GM12875 (cell line): ENCODE data around the gene CFL1.

Source experiments
- H3K4me3 ChIP-seq: one replicate; pipeline ENCODE4 v1.5.1; 2011; ENCODE audit warnings: low read depth, low read length, control low read depth
- TF ChIP-seq, protein P1 (sequence below): IDR thresholded peaks from 2 replicates; pipeline ENCODE4 v1.5.1; 2011; ENCODE audit warnings: low read depth, mild to moderate bottlenecking, control low read depth, inconsistent platforms, low read length, moderate library complexity, borderline replicate concordance; ENCODE audit not compliant: insufficient read depth

Gene CFL1

DNA sequence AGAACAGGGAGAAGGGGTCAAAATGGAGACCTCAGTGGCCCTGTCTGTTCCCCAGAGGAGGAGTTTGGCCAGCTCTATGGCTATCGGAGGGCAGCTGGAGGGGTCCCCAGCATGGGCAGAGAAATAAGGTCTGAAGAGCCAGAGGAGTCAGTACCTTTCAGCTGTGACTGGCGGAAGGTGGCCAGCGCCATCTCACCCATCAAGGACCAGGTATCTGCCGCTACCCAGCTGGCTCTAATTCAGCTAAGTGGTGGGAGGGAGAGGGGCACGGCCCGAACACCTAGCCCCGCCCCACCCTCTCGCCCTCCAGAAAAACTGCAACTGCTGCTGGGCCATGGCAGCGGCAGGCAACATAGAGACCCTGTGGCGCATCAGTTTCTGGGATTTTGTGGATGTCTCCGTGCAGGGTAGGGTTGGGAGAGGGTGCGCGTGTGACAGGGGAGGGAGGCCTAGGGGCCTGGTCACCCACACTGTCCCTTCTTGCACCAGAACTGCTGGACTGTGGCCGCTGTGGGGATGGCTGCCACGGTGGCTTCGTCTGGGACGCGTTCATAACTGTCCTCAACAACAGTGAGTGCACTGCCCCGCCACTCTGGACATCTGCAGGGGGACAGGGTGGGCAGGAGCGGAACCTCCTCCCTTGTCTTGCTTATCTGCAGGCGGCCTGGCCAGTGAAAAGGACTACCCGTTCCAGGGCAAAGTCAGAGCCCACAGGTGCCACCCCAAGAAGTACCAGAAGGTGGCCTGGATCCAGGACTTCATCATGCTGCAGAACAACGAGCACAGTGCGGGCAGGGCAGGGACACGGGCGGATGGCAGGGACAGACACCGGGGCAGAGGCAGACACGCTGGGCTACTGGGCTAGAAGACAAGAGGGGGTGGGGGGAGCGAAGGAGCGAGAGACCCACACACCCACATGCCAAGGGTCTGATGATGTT lies 24.4 kb upstream of the CFL1 start:
- TF ChIP-seq, protein P1, sequence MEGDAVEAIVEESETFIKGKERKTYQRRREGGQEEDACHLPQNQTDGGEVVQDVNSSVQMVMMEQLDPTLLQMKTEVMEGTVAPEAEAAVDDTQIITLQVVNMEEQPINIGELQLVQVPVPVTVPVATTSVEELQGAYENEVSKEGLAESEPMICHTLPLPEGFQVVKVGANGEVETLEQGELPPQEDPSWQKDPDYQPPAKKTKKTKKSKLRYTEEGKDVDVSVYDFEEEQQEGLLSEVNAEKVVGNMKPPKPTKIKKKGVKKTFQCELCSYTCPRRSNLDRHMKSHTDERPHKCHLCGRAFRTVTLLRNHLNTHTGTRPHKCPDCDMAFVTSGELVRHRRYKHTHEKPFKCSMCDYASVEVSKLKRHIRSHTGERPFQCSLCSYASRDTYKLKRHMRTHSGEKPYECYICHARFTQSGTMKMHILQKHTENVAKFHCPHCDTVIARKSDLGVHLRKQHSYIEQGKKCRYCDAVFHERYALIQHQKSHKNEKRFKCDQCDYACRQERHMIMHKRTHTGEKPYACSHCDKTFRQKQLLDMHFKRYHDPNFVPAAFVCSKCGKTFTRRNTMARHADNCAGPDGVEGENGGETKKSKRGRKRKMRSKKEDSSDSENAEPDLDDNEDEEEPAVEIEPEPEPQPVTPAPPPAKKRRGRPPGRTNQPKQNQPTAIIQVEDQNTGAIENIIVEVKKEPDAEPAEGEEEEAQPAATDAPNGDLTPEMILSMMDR, result no peak
- H3K4me3 ChIP-seq, result no peak overlapping the region

DNA sequence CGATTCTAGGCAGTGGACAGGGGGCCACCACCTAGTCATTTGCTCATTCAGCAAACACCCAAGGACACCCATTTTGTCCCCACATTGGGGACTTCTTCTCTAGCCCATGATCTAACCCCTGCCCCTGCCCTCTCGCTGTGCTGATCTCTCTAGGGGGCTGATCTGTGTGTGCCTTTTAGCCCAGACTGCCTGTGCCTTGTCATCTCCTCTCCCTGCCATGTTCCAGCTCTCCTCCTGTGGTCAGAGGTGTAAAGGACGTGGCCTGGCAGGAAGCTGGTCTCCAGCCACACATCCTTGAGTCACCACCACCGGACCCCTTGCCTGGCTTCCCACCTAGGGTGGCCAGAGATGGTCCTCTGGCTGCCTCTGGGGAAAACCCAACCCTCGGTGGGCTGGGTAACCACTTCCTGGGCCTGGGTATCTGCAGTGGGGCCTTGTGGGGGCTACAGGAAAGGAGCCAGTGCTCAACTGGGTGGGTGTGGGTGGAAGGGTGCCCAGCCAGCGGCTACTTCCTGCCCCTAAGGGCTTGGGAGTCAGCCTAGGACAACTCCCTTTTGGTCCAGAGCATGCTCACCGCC lies 23.0 kb upstream of the CFL1 start:
- TF ChIP-seq, protein P1, result no peak
- H3K4me3 ChIP-seq, result no peak overlapping the region

DNA sequence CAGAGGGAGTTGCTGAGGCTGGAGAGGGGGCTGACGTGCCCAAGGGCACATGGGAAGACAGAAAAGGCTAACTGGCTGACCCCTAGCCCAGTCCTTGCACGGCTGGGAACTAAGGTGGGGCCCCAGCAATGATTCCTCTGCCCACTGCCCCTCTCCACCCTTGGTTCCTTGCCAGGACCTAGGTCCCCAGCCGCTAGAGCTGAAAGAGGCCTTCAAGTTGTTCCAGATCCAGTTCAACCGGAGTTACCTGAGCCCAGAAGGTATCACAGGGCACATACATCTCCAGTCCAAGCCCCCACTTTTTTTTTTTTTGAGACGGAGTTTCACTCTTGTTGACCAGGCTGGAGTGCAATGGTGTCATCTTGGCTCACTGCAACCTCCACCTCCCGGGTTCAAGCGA lies 22.0 kb upstream of the CFL1 start:
- no peak overlapping the region for H3K4me3 ChIP-seq
- TF ChIP-seq, protein P1, result no peak

DNA sequence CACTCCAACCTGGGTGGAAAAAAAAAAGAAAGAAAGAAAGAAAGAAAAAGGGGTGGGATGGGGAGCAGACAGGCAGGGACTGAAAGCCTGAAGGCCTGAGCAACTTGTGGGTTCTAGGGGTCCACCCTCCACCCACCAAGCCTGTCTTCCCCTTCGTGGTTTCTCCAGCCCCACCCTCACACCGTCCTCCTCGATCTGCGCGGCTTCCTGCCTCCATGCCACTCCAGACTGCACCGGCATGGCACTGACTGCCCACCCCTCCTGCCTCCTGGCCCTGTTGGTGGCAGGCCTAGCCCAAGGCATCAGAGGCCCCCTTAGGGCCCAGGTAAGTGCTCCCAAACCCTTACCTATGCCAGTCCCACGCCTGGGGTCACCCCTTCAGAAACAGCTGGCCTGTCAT lies 21.6 kb upstream of the CFL1 start, which contains the start of gene CTSW:
TSS of gene CTSW (plus strand) at position 221 of the 400 bp plus-strand sequence. CDS start at position 239, 18 bp downstream.
- TF ChIP-seq, protein P1, result no peak
- no peak within 1 kb of the TSS for H3K4me3 ChIP-seq

DNA sequence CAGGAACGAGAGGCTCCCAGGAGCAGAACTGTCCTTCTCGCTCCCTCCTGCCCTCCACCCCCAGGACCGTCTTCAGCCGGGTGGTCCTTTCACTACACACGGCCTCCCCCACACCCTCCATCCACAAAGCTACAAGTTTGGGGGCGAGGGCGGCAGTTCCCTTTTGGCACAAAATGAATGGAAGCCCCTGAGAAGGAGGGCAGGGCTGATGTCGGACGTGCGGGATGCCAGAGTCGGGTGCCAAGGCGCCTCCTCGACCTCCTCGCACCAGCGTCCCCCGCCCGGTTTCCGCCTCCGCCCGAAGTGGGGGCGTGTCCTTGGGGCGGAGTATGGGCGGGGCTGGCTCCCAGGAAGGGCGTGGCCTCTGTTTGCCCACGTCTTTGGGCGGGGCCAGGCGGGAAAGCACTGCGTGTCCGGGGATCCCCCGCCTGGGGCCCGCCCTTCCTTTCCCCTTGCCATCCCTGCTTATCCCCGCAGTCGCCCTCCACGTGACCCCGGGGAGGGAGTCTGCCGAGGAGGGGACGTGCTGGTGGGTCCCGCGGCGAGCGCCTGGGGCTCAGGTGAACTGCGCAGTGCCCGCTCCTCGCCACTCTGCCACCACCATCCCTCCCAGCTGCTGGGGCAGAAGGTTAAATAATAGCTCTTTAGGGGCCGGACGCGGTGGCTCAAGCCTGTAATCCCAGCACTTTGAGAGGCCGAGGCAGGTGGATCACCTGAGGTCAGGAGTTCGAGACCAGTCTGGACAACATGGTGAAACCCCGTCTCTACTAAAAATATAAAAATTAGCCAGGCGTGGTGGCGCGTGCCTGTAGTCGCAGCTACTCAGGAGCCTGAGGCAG lies 15.6 kb upstream of the CFL1 start:
- peak overlapping the region; percentile 58 for H3K4me3 ChIP-seq
- TF ChIP-seq, protein P1, result no peak

DNA sequence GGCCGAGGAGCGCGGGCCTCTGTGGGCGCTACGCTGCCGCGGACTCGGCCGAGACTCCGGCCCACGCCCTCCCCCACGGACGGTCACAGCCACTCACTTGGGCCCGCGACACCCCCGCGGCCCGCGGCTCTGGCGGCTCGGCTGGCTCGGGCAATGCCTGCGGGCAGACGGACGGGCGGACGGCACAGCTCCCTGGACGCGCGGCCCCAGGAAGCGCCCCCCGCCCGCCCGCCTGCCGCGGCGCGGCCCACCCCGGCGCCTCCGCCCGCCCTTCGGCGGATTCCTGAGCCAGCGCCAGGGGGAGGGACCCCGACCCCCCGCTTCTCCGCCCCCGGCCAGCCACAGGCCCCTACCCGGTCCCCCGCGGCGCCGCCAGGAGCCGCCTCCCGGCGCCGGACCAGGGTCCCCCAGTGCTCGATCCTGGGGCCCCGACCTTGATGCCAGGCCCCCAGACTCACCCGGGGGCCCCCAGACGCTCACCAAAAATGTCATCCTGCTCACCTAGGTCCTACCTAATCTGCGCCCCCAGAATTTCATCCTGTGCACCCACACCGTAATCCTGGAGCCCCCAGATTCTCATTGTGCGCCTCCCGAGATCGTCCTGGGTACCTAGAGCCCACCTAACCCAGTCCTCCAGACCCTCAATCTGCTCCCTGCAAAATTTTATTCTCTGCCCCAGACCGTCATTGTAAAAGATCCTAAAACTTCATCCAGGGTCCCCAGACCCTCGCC lies 14.8 kb upstream of the CFL1 start, which contains the start of gene EFEMP2:
TSS of gene EFEMP2 (minus strand) at position 215 of the 732 bp plus-strand sequence. CDS start 446 bp downstream, outside the sequence.
- TF ChIP-seq, protein P1, result no peak
- H3K4me3 ChIP-seq, result peak within 1 kb of the TSS; percentile 58
